ENCODE measurements around the gene CDON.
A peak's percentile ranks its signal among the peaks of the same experiment; 100 is the strongest.

CDON gene

DNA sequence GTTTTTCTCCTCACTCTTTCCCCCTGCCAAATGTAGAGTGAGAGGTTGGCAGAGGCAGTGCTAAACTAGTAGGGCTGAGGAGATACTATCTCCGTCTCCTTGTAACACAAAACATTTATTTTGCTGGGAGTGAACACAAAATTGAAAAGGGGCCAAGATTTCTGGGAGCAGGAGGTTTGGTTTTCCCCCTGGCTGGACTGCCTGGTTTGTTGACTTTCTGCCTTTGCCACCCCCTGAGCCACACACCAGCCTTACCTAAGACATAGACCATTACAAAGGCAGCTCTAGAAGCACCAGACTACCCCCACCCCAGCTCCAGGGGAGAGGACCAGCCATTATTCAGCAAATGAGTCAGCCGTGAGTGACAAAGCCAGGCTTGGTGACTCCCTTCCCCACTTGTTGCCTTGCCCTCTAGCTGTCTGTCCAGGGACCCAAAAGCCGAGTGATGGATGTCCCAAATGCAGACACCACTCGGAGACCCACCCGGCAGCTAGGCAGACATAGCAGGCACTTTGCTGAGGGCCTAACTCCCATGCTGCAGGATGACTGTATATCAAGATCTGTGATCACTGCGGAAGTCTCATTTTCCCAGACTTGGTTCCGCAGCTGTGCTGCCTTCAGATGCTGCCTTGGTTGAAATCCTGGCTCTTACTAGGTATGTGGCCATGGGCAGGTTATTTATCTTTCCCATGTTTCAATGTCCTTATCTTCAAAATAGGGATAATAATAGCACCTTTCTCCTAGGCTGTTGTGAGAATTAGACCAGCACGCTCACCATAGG, 17.7 kb upstream of the CDON start:
- Mint-ChIP-seq H3K27ac (peak overlapping the region; percentile 80 to 94 (median 82)), H3K27me3 (ENCODE audit: low read depth) (peaks cover under 1% of the 10 kb centered on the region), H3K36me3 (ENCODE audit: low read depth) (no peaks in the 10 kb centered on the region), H3K9me3 (no peaks in the 10 kb centered on the region), H3K4me3 (no peak overlapping the region), H3K4me1 (peaks cover 54% of the 10 kb centered on the region)
- TF ChIP-seq, protein P1, sequence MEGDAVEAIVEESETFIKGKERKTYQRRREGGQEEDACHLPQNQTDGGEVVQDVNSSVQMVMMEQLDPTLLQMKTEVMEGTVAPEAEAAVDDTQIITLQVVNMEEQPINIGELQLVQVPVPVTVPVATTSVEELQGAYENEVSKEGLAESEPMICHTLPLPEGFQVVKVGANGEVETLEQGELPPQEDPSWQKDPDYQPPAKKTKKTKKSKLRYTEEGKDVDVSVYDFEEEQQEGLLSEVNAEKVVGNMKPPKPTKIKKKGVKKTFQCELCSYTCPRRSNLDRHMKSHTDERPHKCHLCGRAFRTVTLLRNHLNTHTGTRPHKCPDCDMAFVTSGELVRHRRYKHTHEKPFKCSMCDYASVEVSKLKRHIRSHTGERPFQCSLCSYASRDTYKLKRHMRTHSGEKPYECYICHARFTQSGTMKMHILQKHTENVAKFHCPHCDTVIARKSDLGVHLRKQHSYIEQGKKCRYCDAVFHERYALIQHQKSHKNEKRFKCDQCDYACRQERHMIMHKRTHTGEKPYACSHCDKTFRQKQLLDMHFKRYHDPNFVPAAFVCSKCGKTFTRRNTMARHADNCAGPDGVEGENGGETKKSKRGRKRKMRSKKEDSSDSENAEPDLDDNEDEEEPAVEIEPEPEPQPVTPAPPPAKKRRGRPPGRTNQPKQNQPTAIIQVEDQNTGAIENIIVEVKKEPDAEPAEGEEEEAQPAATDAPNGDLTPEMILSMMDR (IDR thresholded peaks at IDR 0.05; ENCODE audit: unreplicated experiment in 3 of 3) = no peak

DNA sequence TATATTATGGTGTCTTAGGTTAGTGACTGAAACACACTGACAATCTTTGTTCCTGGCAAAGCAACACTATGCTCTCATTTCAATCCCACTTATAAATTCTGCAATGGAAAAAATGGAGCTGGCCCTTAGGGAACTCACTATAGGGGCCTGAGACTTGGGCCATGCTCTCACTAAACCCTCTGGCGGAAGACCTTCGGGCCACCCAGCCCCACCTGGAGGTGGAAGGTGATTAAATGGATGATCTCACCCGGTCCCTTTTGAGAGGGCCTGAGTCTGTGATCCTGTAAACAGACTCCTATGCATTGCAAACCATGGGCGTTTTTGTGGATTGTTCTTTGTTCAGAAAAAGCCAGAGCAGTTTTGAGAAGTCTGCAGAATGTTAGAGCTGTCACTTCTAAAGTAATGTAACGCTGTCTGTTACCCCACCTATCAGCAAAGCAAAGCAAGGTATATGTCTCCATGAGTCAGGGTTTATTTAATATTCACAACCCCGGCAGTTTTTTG, 17.0 kb upstream of the CDON start:
- TF ChIP-seq, protein P1 (IDR thresholded peaks at IDR 0.05; ENCODE audit: unreplicated experiment in 3 of 3) = no peak
- H3K36me3 Mint-ChIP-seq (ENCODE audit: low read depth) = no peaks in the 10 kb centered on the region
- no peaks in the 10 kb centered on the region for H3K9me3 Mint-ChIP-seq
- peak overlapping the region; percentile 80 to 94 (median 82) for H3K27ac Mint-ChIP-seq
- H3K27me3 Mint-ChIP-seq (ENCODE audit: low read depth) = peaks cover 6% of the 10 kb centered on the region
- H3K4me1 Mint-ChIP-seq = peaks cover 54% of the 10 kb centered on the region
- H3K4me3 Mint-ChIP-seq = no peak overlapping the region

DNA sequence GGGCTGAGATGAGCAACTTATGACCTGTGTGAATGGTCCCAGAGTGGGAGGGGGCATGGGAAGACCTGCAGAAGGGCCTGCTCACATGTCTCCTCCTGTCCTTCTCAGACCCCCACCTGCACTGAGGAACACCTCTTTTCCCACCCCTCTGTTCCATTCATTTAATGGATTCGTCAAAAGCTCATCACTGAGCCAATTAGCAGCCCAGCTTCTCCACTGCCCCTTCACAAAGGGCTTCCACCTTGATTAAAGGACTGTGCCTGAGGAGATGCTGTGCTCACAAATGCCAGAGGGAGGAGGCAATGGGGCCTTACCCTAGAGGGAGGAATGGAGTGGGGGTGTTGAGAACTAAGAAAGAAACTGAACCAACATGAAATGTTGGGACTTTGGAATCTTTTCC, 14.0 kb upstream of the CDON start:
- H3K4me3 Mint-ChIP-seq = no peak overlapping the region
- H3K27me3 Mint-ChIP-seq (ENCODE audit: low read depth) = peaks cover 6% of the 10 kb centered on the region
- TF ChIP-seq, protein P1 (IDR thresholded peaks at IDR 0.05; ENCODE audit: unreplicated experiment in 3 of 3) = no peak
- H3K27ac Mint-ChIP-seq = no peak overlapping the region
- H3K4me1 Mint-ChIP-seq = peaks cover 44% of the 10 kb centered on the region
- no peaks in the 10 kb centered on the region for H3K9me3 Mint-ChIP-seq
- no peaks in the 10 kb centered on the region for H3K36me3 Mint-ChIP-seq (ENCODE audit: low read depth)

DNA sequence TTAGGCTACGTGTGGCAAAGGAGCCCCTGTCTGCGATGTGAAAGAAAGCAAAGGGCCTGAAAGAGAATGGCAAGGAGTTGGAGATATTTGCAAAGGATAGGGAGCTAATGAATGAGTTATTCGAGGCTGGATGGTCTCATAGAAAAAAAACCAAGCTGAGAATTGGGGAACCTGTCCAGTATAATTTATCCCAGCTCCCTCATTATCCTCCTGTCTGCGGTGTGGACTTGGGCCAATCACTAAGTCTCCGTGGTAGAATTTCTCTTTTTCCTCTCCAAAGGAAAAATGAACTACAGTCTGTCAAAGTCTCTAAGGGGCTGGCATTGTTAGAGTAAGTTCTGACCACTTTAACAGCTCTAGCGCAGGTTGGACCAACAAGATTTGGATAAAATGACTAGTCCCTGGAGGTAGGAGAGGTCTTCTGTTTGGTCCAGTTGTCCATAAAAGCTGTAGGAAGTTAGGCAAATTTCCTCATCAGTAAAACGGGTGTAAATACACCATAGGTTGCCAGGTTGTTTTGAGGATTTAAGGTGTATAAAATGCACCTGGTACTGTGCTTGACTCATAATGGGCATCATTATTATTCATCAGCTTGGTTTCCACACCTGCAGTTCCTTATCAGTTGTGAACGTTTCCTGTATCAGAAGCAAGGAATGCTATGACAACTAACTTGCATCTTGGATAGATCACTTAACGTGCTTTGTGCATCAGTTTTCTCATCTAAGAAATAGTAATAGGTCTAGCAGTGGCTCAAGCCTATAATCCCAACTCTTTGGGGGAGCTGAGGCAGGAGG, 10.3 kb upstream of the CDON start:
- H3K4me3 Mint-ChIP-seq = no peak overlapping the region
- H3K36me3 Mint-ChIP-seq (ENCODE audit: low read depth) = no peaks in the 10 kb centered on the region

DNA sequence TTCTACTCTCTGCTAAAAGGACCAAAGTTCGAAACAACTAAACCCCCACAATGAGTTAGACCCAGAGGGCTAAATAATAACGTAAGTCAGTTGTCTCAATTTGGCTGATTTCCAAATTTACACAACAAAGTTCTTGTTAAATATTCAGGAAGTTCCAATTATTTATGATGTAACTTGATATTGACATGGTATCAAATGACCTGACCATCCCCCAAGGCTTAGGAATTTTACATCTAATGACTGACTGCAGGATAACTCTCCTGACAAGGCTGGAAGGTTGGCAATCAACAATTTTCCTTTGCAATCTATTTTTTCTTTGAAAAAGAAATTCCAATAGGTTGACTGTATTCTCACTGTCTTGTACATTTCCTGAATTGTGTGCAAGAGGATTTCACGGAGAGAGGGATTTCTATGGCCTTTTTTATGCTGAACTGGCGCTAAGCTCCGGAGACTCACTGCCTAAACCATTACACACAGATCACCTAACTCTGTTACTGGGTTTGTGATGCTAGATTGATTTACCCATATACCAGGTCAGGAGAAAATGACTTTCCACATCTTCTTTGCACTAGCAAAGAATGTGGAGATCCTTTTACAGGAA, 9.6 kb upstream of the CDON start:
- TF ChIP-seq, protein P1 (IDR thresholded peaks at IDR 0.05; ENCODE audit: unreplicated experiment in 3 of 3) = no peak
- Mint-ChIP-seq H3K9me3 (no peaks in the 10 kb centered on the region), H3K36me3 (ENCODE audit: low read depth) (no peaks in the 10 kb centered on the region), H3K27me3 (ENCODE audit: low read depth) (peaks cover 6% of the 10 kb centered on the region), H3K27ac (peak overlapping the region; percentile 51 to 87 (median 66)), H3K4me1 (peaks cover 32% of the 10 kb centered on the region), H3K4me3 (no peak overlapping the region)

More for the DNA sequence above, 10.3 kb upstream of the CDON start:
- Mint-ChIP-seq H3K9me3 (no peaks in the 10 kb centered on the region), H3K27me3 (ENCODE audit: low read depth) (peaks cover 6% of the 10 kb centered on the region), H3K4me1 (peaks cover 32% of the 10 kb centered on the region), H3K27ac (peak overlapping the region; percentile 51 to 87 (median 66))
- TF ChIP-seq, protein P1 (IDR thresholded peaks at IDR 0.05; ENCODE audit: unreplicated experiment in 3 of 3) = no peak

Measured in nephron (organoid).